ENCODE results near the gene FBXW2.
A peak's percentile ranks its signal among the peaks of the same experiment; 100 is the strongest.

Gene FBXW2

GRCh38 chr9:120792898-120793765 is at the start of gene FBXW2:
TSS of gene FBXW2 (minus strand) at chr9:120793416. CDS start at chr9:120788258, 5,158 bp downstream.
- Histone ChIP-seq H3K27me3 (ENCODE audit: low read depth, low read length) (no peaks in the 10 kb centered on the region), H3K36me3 (ENCODE audit: control insufficient read depth in 1 of 2, insufficient read depth in 2 of 2, low read length in 2 of 2) (peaks cover 2 to 6% of the 10 kb centered on the region in 2 donors), H3K4me3 (ENCODE audit: low read depth in 1 of 2, low read length in 2 of 2) (peak within 1 kb of the TSS; percentile 90 to 100), H3K27ac (ENCODE audit: low read length) (peak within 1 kb of the TSS; percentile 97), H3K4me1 (ENCODE audit: control insufficient read depth in 1 of 2, insufficient read depth in 2 of 2, low read length in 2 of 2) (peaks cover 15 to 19% of the 10 kb centered on the region in 2 donors), H3K9me3 (ENCODE audit: control insufficient read depth in 1 of 2, low read length in 2 of 2) (no peaks in the 10 kb centered on the region)

DNA sequence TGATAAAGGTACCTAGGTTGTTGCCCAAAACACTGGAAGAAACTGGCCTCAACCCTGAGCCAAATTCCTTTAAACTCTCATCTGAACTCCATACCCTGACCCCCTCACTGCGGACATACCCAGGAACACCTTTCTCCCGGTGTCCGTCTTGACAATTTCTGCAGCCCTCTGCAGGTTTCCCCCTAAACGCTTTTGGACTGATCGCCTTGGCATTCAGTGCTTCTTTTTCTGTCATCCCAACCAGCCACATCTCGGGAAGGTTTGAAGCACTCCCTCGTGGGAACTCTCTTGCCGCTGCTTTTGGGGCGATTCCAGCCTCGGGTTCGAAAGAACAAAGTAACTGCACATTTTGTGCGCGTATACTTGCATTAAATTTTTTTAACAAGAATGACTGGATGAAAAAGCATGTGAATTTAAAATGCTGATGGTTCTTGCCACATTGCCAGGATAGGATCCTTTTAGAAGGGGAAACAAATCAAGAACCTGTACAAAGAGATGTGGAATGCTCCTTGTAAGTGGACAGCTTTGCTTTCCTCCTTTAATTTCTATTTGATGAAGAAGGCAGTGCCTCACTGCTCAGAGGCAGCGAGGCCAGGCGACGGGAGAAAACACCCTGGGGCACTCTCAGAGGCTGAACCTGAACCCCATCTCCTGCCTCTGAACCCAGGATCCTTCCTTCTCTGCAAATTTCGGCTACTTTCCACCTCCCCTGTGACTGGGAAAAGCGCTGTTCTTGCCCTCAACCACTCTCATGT is 48.9 kb upstream of the FBXW2 start:
- Histone ChIP-seq H3K4me1 (ENCODE audit: control insufficient read depth in 1 of 2, insufficient read depth in 2 of 2, low read length in 2 of 2) (peaks cover 0 to 12% of the 10 kb centered on the region in 2 donors), H3K27ac (ENCODE audit: low read length) (peak overlapping the region; percentile 91), H3K4me3 (ENCODE audit: low read depth in 1 of 2, low read length in 2 of 2) (peak overlapping the region; percentile 78 to 92), H3K36me3 (ENCODE audit: control insufficient read depth in 1 of 2, insufficient read depth in 2 of 2, low read length in 2 of 2) (peaks cover 0 to 4% of the 10 kb centered on the region in 2 donors), H3K27me3 (ENCODE audit: low read depth, low read length) (no peaks in the 10 kb centered on the region), H3K9me3 (ENCODE audit: control insufficient read depth in 1 of 2, low read length in 2 of 2) (peaks cover 0 to 2% of the 10 kb centered on the region in 2 donors)

DNA sequence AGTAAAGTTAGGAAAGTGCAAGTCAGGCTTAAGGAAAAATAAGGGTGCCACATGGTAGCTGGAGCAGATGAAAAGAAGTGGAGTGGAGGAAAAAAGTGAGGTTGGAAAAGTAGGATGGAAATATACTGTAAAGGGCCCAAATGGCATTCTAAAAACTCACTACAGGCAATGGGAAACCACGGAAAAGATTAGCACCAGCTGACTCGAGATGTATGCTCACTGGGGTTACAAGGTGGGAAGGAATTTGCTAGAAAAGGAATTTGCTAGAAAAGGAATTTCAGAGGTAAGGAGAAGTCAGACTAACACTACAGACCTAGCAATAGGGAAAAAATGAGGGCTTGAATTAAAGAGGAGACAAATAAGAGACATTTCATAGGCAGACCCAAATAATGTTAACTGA is 45.9 kb upstream of the FBXW2 start:
- H3K27ac ChIP-seq (ENCODE audit: low read length) = no peak overlapping the region
- H3K9me3 ChIP-seq (ENCODE audit: control insufficient read depth in 1 of 2, low read length in 2 of 2) = peaks cover 0 to 2% of the 10 kb centered on the region in 2 donors
- peaks cover 0 to 11% of the 10 kb centered on the region in 2 donors for H3K36me3 ChIP-seq (ENCODE audit: control insufficient read depth in 1 of 2, insufficient read depth in 2 of 2, low read length in 2 of 2)
- no peaks in the 10 kb centered on the region for H3K27me3 ChIP-seq (ENCODE audit: low read depth, low read length)
- peaks cover 0 to 12% of the 10 kb centered on the region in 2 donors for H3K4me1 ChIP-seq (ENCODE audit: control insufficient read depth in 1 of 2, insufficient read depth in 2 of 2, low read length in 2 of 2)
- H3K4me3 ChIP-seq (ENCODE audit: low read depth in 1 of 2, low read length in 2 of 2) = no peak overlapping the region

DNA sequence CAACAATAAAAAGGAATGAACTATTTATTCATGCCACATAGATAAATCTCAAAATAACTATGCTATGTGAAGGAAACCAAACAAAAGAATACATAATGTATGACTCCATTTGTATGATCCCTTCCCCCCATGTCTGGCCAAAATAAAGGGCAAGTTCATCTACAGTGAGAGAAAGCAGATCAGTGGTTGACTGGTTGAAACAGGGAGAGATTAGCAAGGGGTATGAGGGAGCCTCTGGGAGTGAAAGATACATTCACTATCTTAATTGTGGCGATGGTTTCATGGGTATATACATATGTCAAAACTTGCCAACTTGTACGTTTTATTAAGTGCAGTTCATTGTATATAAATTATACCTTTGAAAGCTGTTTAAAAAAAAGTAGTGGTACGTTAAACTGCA is 44.7 kb upstream of the FBXW2 start:
- Histone ChIP-seq H3K27ac (ENCODE audit: low read length) (no peak overlapping the region), H3K4me3 (ENCODE audit: low read depth in 1 of 2, low read length in 2 of 2) (no peak overlapping the region), H3K27me3 (ENCODE audit: low read depth, low read length) (no peaks in the 10 kb centered on the region), H3K4me1 (ENCODE audit: control insufficient read depth in 1 of 2, insufficient read depth in 2 of 2, low read length in 2 of 2) (peaks cover 0 to 16% of the 10 kb centered on the region in 2 donors), H3K36me3 (ENCODE audit: control insufficient read depth in 1 of 2, insufficient read depth in 2 of 2, low read length in 2 of 2) (peaks cover 5 to 15% of the 10 kb centered on the region in 2 donors), H3K9me3 (ENCODE audit: control insufficient read depth in 1 of 2, low read length in 2 of 2) (no peaks in the 10 kb centered on the region)

- Histone ChIP-seq H3K4me1 (ENCODE audit: control insufficient read depth in 1 of 2, insufficient read depth in 2 of 2, low read length in 2 of 2) (peaks cover 0 to 3% of the 10 kb centered on the region in 2 donors), H3K27ac (ENCODE audit: low read length) (no peak overlapping the region), H3K27me3 (ENCODE audit: low read depth, low read length) (no peaks in the 10 kb centered on the region), H3K4me3 (ENCODE audit: low read depth in 1 of 2, low read length in 2 of 2) (no peak overlapping the region), H3K9me3 (ENCODE audit: control insufficient read depth in 1 of 2, low read length in 2 of 2) (no peaks in the 10 kb centered on the region), H3K36me3 (ENCODE audit: control insufficient read depth in 1 of 2, insufficient read depth in 2 of 2, low read length in 2 of 2) (peaks cover 38 to 42% of the 10 kb centered on the region in 2 donors)
These were observed 40.1 kb upstream of the FBXW2 start for GRCh38 chr9:120833325-120833724.

GRCh38 chr9:120832807-120833206 is 39.6 kb upstream of the FBXW2 start:
- Histone ChIP-seq H3K27me3 (ENCODE audit: low read depth, low read length) (no peaks in the 10 kb centered on the region), H3K27ac (ENCODE audit: low read length) (no peak overlapping the region), H3K4me1 (ENCODE audit: control insufficient read depth in 1 of 2, insufficient read depth in 2 of 2, low read length in 2 of 2) (peaks cover 0 to 3% of the 10 kb centered on the region in 2 donors), H3K9me3 (ENCODE audit: control insufficient read depth in 1 of 2, low read length in 2 of 2) (no peaks in the 10 kb centered on the region), H3K4me3 (ENCODE audit: low read depth in 1 of 2, low read length in 2 of 2) (no peak overlapping the region), H3K36me3 (ENCODE audit: control insufficient read depth in 1 of 2, insufficient read depth in 2 of 2, low read length in 2 of 2) (peaks cover 38 to 42% of the 10 kb centered on the region in 2 donors)

GRCh38 chr9:120830865-120831264 is 37.6 kb upstream of the FBXW2 start:
- H3K4me1 ChIP-seq (ENCODE audit: control insufficient read depth in 1 of 2, insufficient read depth in 2 of 2, low read length in 2 of 2) = peaks cover 0 to 3% of the 10 kb centered on the region in 2 donors
- H3K27ac ChIP-seq (ENCODE audit: low read length) = no peak overlapping the region
- peaks cover 46 to 57% of the 10 kb centered on the region in 2 donors for H3K36me3 ChIP-seq (ENCODE audit: control insufficient read depth in 1 of 2, insufficient read depth in 2 of 2, low read length in 2 of 2)
- H3K4me3 ChIP-seq (ENCODE audit: low read depth in 1 of 2, low read length in 2 of 2) = no peak overlapping the region
- no peaks in the 10 kb centered on the region for H3K9me3 ChIP-seq (ENCODE audit: control insufficient read depth in 1 of 2, low read length in 2 of 2)
- H3K27me3 ChIP-seq (ENCODE audit: low read depth, low read length) = no peaks in the 10 kb centered on the region

DNA sequence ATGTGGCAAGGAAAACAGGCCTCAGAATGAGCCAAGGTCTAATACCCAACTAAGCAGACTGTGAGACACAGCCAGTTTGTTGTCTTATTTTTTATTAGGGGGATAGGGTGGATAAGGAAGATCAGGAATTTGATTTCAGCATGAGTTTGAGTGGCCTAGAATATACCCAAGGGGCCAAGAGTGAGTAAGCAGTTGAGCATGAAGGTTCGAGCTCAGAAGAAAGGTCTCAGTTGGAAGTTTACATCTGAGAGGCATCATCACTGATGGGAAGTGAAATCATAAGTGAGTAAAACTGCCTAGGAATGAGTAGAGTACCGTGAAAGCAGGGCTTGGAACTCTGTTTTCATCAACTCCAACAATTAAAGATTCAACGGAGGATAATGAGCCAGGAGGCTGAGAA is 36.9 kb upstream of the FBXW2 start:
- no peaks in the 10 kb centered on the region for H3K27me3 ChIP-seq (ENCODE audit: low read depth, low read length)
- H3K4me1 ChIP-seq (ENCODE audit: control insufficient read depth in 1 of 2, insufficient read depth in 2 of 2, low read length in 2 of 2) = peaks cover 0 to 3% of the 10 kb centered on the region in 2 donors
- no peak overlapping the region for H3K27ac ChIP-seq (ENCODE audit: low read length)
- H3K36me3 ChIP-seq (ENCODE audit: control insufficient read depth in 1 of 2, insufficient read depth in 2 of 2, low read length in 2 of 2) = peaks cover 46 to 61% of the 10 kb centered on the region in 2 donors
- no peaks in the 10 kb centered on the region for H3K9me3 ChIP-seq (ENCODE audit: control insufficient read depth in 1 of 2, low read length in 2 of 2)
- no peak overlapping the region for H3K4me3 ChIP-seq (ENCODE audit: low read depth in 1 of 2, low read length in 2 of 2)

GRCh38 chr9:120829650-120830049 is 36.4 kb upstream of the FBXW2 start:
- H3K4me3 ChIP-seq (ENCODE audit: low read depth in 1 of 2, low read length in 2 of 2) = no peak overlapping the region
- H3K27ac ChIP-seq (ENCODE audit: low read length) = no peak overlapping the region
- H3K9me3 ChIP-seq (ENCODE audit: control insufficient read depth in 1 of 2, low read length in 2 of 2) = no peaks in the 10 kb centered on the region
- no peaks in the 10 kb centered on the region for H3K27me3 ChIP-seq (ENCODE audit: low read depth, low read length)
- H3K36me3 ChIP-seq (ENCODE audit: control insufficient read depth in 1 of 2, insufficient read depth in 2 of 2, low read length in 2 of 2) = peaks cover 50 to 60% of the 10 kb centered on the region in 2 donors
- H3K4me1 ChIP-seq (ENCODE audit: control insufficient read depth in 1 of 2, insufficient read depth in 2 of 2, low read length in 2 of 2) = peaks cover 0 to 3% of the 10 kb centered on the region in 2 donors

DNA sequence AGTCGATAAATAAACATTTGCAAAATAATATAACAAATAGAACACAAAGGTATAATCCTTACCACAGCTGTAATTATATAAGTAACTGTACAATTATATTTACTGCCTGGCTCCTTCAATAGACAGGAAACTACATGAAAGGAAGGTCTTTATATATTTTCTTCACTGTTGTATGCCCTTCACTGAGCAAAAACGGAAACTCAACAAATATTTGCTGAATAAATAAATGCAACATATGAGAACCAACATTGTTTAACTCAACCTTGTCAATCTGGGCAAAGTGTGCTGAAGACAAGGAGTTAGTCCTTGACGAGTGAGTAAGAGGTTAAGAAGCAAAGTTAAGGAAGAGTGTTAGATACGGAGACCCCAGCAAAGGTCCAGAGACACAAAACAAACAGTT is 26.9 kb upstream of the FBXW2 start:
- Histone ChIP-seq H3K27ac (ENCODE audit: low read length) (no peak overlapping the region), H3K9me3 (ENCODE audit: control insufficient read depth in 1 of 2, low read length in 2 of 2) (no peaks in the 10 kb centered on the region), H3K4me3 (ENCODE audit: low read depth in 1 of 2, low read length in 2 of 2) (no peak overlapping the region), H3K4me1 (ENCODE audit: control insufficient read depth in 1 of 2, insufficient read depth in 2 of 2, low read length in 2 of 2) (no peaks in the 10 kb centered on the region), H3K36me3 (ENCODE audit: control insufficient read depth in 1 of 2, insufficient read depth in 2 of 2, low read length in 2 of 2) (peaks cover 40 to 71% of the 10 kb centered on the region in 2 donors), H3K27me3 (ENCODE audit: low read depth, low read length) (no peaks in the 10 kb centered on the region)

DNA sequence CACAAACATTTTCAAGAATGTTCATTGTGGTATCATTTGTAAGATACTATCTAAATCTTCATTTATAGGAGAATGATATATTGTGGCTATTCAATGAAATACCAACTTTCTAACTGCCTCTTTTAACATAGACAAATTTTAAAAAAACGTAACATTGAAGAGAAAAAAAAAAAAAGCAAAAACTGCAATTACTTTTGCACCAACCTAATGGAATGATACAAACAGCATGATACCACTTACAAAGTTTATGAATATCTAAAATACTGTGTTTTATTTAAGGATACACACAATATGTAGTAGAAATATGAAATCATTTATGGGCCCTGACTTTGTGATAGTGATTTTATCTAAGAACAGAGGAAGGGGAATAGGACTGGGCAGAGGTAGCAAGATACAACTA is 25.4 kb upstream of the FBXW2 start:
- Histone ChIP-seq H3K27ac (ENCODE audit: low read length) (no peak overlapping the region), H3K36me3 (ENCODE audit: control insufficient read depth in 1 of 2, insufficient read depth in 2 of 2, low read length in 2 of 2) (peaks cover 37 to 58% of the 10 kb centered on the region in 2 donors), H3K4me1 (ENCODE audit: control insufficient read depth in 1 of 2, insufficient read depth in 2 of 2, low read length in 2 of 2) (no peaks in the 10 kb centered on the region), H3K9me3 (ENCODE audit: control insufficient read depth in 1 of 2, low read length in 2 of 2) (no peaks in the 10 kb centered on the region), H3K4me3 (ENCODE audit: low read depth in 1 of 2, low read length in 2 of 2) (no peak overlapping the region), H3K27me3 (ENCODE audit: low read depth, low read length) (no peaks in the 10 kb centered on the region)

All from muscle layer of duodenum (tissue), 2 donors.